PC-3 (cell line): ENCODE results near the gene KCNIP4. TPM values are rescaled to one million over a fixed set of nuclear protein-coding genes. Genes with fewer than 3 reads are reported as not detected.

Experiments
- ATAC-seq: fragments of 200-7000 bp; cut with Tn5 transposase; 2 replicates; pipeline ENCODE4 v1.9.1; 2020; ENCODE audit warnings: mild to moderate bottlenecking, moderate library complexity
- BruUV-seq: library from RNA; stranded (reverse); fragments of 400-500 nt; replicated peaks from 2 replicates; lab custom pipeline; 2021; lab: Mats Ljungman, UMichigan
- CTCF ChIA-PET: fragments of 300-600 bp; sonication (Branson Sonifier 250); formaldehyde crosslinking; loops from one replicate; lab custom pipeline; 2022; ENCODE audit warnings: antibody characterized with exemption; lab: Charles Lee
- POLR2A ChIA-PET: fragments of 300-600 bp; sonication (Branson Sonifier 250); formaldehyde crosslinking; loops from one replicate; lab custom pipeline; 2022; ENCODE audit warnings: antibody characterized with exemption; ENCODE audit not compliant: unreplicated experiment; lab: Charles Lee
- DNase-seq: peaks from one replicate; pipeline ENCODE4 v3.0.0-alpha.2; 2015
- H2AFZ ChIP-seq: fragments of 300-600 bp; sonication (generic); 2 replicates; pipeline ENCODE4 v1.6.0; 2016; ENCODE audit warnings: antibody characterized with exemption, low read length
- H3F3A ChIP-seq: fragments of 300-600 bp; sonication (generic); one replicate; pipeline ENCODE4 v1.6.0; 2017; ENCODE audit warnings: antibody characterized with exemption, low read length, control low read depth, mild to moderate bottlenecking; ENCODE audit not compliant: unreplicated experiment
- H3K27ac ChIP-seq: fragments of 300-600 bp; sonication (generic); 2 replicates; pipeline ENCODE4 v1.5.1; 2016; ENCODE audit warnings: mild to moderate bottlenecking, low read length
- H3K27me3 ChIP-seq: fragments of 300-600 bp; sonication (generic); 2 replicates; pipeline ENCODE4 v1.6.1; 2016; ENCODE audit warnings: low read length, mixed read lengths
- H3K36me3 ChIP-seq: fragments of 300-600 bp; sonication (generic); 2 replicates; pipeline ENCODE4 v1.6.1; 2016; ENCODE audit warnings: low read depth, mixed run types, low read length, mixed read lengths
- H3K4me1 ChIP-seq: fragments of 300-600 bp; sonication (generic); 2 replicates; pipeline ENCODE4 v1.5.1; 2016; ENCODE audit warnings: low read length; ENCODE audit not compliant: insufficient read depth
- H3K4me2 ChIP-seq: fragments of 300-600 bp; sonication (generic); 2 replicates; pipeline ENCODE4 v1.6.0; 2016; ENCODE audit warnings: low read length
- H3K4me3 ChIP-seq: fragments of 300-600 bp; sonication (generic); 2 replicates; pipeline ENCODE4 v1.5.1; 2016; ENCODE audit warnings: mild to moderate bottlenecking, low read length, mixed read lengths
- H3K79me2 ChIP-seq: fragments of 300-600 bp; sonication (generic); 2 replicates; pipeline ENCODE4 v1.6.1; 2017; ENCODE audit warnings: low read length, mixed read lengths
- H3K9ac ChIP-seq: fragments of 300-600 bp; sonication (generic); 2 replicates; pipeline ENCODE4 v1.6.0; 2016; ENCODE audit warnings: mild to moderate bottlenecking, low read length
- H3K9me2 ChIP-seq: fragments of 300-600 bp; sonication (generic); replicated peaks from 2 replicates; pipeline ENCODE4 v1.6.1; 2016; ENCODE audit warnings: mixed run types, low read length, mixed read lengths
- H3K9me3 ChIP-seq: fragments of 300-600 bp; sonication (generic); 2 replicates; pipeline ENCODE4 v1.6.1; 2016; ENCODE audit warnings: low read length, mixed read lengths
- H4K20me1 ChIP-seq: fragments of 300-600 bp; sonication (generic); 2 replicates; pipeline ENCODE4 v1.6.1; 2016; ENCODE audit warnings: low read length, mixed read lengths
- EZH2 ChIP-seq: fragments of 300-600 bp; sonication (generic); IDR thresholded peaks from one replicate; pipeline ENCODE4 v1.6.1; 2017; ENCODE audit warnings: antibody characterized with exemption, mild to moderate bottlenecking, low read length; ENCODE audit not compliant: unreplicated experiment
- EZH2phosphoT487 ChIP-seq: fragments of 300-600 bp; sonication (generic); IDR thresholded peaks from 2 replicates; pipeline ENCODE4 v1.6.1; 2018; ENCODE audit warnings: mild to moderate bottlenecking, antibody characterized with exemption, low read length, borderline replicate concordance
- intact Hi-C: fragments of 100-400 bp; cut with micrococcal nuclease; formaldehyde crosslinking; loops from 2 replicates; pipeline ENCODE4 v1.9.0; 2023
- total RNA-seq: library from RNA; depleted of rRNA; stranded (reverse); fragments of >200 nt; gene quantifications from 2 replicates; pipeline ENCODE4 v1.2.3, GENCODE V29; 2014
- TF ChIP-seq, protein P1 (sequence below): fragments of 300-600 bp; sonication (generic); conservative IDR thresholded peaks from 2 replicates; pipeline ENCODE4 v1.5.1; 2017; ENCODE audit warnings: antibody characterized with exemption, low read depth, mild to moderate bottlenecking, low read length

The KCNIP4 gene
- total RNA-seq, 1 experiment from 2014 or later = not detected

DNA sequence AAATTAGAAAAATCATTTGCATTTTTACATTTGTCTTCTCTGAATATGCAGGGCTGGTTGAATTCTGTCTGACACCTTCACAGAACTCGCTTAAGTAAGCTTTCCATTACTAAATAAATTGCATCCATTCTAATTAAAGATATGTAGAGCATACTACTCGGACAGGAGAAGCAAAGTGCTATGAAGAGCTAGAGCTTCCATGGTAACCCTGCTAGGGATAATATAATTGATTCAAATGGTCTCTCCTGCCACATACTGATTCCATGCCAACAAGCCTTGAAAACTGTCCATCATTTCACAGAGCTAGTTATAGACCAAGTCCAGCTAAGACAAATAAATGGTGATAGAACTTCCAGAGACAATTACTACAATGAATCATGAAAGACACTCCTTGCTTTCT is 571.5 kb downstream of the KCNIP4 start:
- Histone ChIP-seq H3K4me3 (no peak overlapping the region), H4K20me1 (no peaks in the 10 kb centered on the region), H3K9me2 (no peaks in the 10 kb centered on the region), H3K27me3 (0 out of 2 replicates have a peak, but pooled peaks cover 24% of the 10 kb centered on the region), H3K9me3 (no peaks in the 10 kb centered on the region), H3K36me3 (no peaks in the 10 kb centered on the region), H3K4me1 (no peaks in the 10 kb centered on the region), H3K27ac (no peak overlapping the region), H2AFZ (no peak overlapping the region), H3F3A (no peaks in the 10 kb centered on the region), H3K9ac (no peak overlapping the region), H3K4me2 (no peak overlapping the region), H3K79me2 (no peaks in the 10 kb centered on the region)
- CTCF ChIA-PET = no interaction called here
- DNase-seq (no peak), ATAC-seq (no peak)
- intact Hi-C loops = no loop called here
- POLR2A ChIA-PET = no interaction called here
- TF ChIP-seq, protein P1, sequence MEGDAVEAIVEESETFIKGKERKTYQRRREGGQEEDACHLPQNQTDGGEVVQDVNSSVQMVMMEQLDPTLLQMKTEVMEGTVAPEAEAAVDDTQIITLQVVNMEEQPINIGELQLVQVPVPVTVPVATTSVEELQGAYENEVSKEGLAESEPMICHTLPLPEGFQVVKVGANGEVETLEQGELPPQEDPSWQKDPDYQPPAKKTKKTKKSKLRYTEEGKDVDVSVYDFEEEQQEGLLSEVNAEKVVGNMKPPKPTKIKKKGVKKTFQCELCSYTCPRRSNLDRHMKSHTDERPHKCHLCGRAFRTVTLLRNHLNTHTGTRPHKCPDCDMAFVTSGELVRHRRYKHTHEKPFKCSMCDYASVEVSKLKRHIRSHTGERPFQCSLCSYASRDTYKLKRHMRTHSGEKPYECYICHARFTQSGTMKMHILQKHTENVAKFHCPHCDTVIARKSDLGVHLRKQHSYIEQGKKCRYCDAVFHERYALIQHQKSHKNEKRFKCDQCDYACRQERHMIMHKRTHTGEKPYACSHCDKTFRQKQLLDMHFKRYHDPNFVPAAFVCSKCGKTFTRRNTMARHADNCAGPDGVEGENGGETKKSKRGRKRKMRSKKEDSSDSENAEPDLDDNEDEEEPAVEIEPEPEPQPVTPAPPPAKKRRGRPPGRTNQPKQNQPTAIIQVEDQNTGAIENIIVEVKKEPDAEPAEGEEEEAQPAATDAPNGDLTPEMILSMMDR = no peak
- TF ChIP-seq EZH2 (no peak), EZH2phosphoT487 (no peak)
- no TSS peak for BruUV-seq

DNA sequence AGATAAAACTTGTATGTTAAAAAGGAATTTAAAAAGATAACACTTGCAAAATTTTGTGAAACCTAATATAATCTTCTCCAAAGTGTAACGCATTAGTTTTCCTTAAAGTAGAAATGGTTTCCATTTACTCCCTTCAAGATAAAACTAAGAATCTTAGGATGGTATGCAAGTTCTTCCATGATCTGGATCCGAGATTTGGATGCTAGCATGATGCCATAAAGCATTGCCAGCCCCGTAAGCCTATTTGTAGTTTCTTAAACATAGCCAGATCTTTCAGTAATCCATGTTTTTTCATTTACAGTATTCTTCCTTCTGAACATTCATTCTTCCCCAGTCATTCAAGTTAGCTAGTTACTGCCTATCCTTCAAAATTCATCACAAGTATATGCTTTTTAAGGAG is 572.4 kb downstream of the KCNIP4 start:
- POLR2A ChIA-PET = no interaction called here
- no peak overlapping the region for H3K4me2 ChIP-seq
- intact Hi-C loops = no loop called here
- no peak overlapping the region for H3K27ac ChIP-seq
- no peak for TF ChIP-seq EZH2
- TF ChIP-seq EZH2phosphoT487 = no peak
- TF ChIP-seq, protein P1 = no peak
- no peaks in the 10 kb centered on the region for H3K9me2 ChIP-seq
- H3K4me3 ChIP-seq = no peak overlapping the region
- H3F3A ChIP-seq = no peaks in the 10 kb centered on the region
- H2AFZ ChIP-seq = no peak overlapping the region
- no peaks in the 10 kb centered on the region for H4K20me1 ChIP-seq
- H3K4me1 ChIP-seq = no peaks in the 10 kb centered on the region
- H3K36me3 ChIP-seq = no peaks in the 10 kb centered on the region
- no peaks in the 10 kb centered on the region for H3K9me3 ChIP-seq
- no peak for DNase-seq
- no peaks in the 10 kb centered on the region for H3K79me2 ChIP-seq
- H3K9ac ChIP-seq = no peak overlapping the region
- 0 out of 2 replicates have a peak, but pooled peaks cover 24% of the 10 kb centered on the region for H3K27me3 ChIP-seq
- CTCF ChIA-PET = no interaction called here
- ATAC-seq = no peak
- no TSS peak for BruUV-seq

DNA sequence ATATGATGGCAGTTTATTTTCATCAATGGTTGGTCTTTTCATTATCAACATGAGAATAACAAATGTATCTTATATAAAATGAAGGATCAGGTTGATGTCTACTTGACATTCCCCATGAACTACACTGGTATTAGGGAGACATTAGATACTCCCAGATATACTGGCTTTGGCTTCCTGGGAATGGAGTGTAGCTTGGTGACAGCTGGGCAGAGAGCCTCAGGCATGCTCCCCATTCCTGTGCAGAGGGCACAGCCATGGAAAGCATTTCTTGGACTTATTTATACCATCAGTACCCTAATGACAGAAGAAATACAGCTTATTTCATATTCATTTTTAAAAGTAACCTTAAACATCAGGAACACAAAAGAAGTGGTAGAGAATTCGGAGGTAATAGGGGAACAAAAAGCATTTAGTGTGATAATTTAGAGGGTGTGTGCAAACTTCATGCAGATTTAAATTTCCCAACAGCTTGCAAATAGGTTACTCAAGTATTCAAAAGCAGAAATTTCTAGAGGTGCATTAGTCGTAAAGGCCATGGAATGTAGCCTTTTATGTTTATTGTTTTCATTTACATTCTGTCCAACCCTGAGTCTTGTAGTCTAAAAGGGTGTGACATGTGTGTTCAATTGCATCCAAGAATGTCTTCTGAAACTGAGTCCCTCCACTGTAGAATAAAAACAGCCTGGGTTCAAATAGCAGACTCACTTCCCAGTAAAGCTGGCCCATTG is 573.8 kb downstream of the KCNIP4 start:
- no peak overlapping the region for H3K4me3 ChIP-seq
- no peaks in the 10 kb centered on the region for H3K79me2 ChIP-seq
- intact Hi-C loops = no loop called here
- no peak for ATAC-seq
- H3F3A ChIP-seq = no peaks in the 10 kb centered on the region
- POLR2A ChIA-PET = no interaction called here
- H3K9ac ChIP-seq = no peak overlapping the region
- 0 out of 2 replicates have a peak, but pooled peaks cover 24% of the 10 kb centered on the region for H3K27me3 ChIP-seq
- H2AFZ ChIP-seq = no peak overlapping the region
- no peak overlapping the region for H3K4me2 ChIP-seq
- DNase-seq = no peak
- TF ChIP-seq EZH2 (no peak), EZH2phosphoT487 (no peak)
- TF ChIP-seq, protein P1 = no peak
- H3K36me3 ChIP-seq = no peaks in the 10 kb centered on the region
- H4K20me1 ChIP-seq = no peaks in the 10 kb centered on the region
- CTCF ChIA-PET = no interaction called here
- no peaks in the 10 kb centered on the region for H3K9me3 ChIP-seq
- no peak overlapping the region for H3K27ac ChIP-seq
- BruUV-seq = no TSS peak
- H3K4me1 ChIP-seq = no peaks in the 10 kb centered on the region
- H3K9me2 ChIP-seq = no peaks in the 10 kb centered on the region
